HL-60 (cell line): Measurements from ENCODE around the gene SLC24A1.

Experiments used
- CTCF ChIP-seq: IDR thresholded peaks from one replicate; pipeline ENCODE4 v1.5.1; 2011; ENCODE audit warnings: low read length, control low read depth, inconsistent platforms; ENCODE audit not compliant: insufficient read depth
- GABPA ChIP-seq: IDR thresholded peaks from 2 replicates; pipeline ENCODE4 v1.6.1; 2012; ENCODE audit warnings: low read depth
- POLR2AphosphoS5 ChIP-seq: IDR thresholded peaks from 2 replicates; pipeline ENCODE4 v1.6.1; 2012; ENCODE audit warnings: low read depth
- REST ChIP-seq: IDR thresholded peaks from 2 replicates; pipeline ENCODE4 v1.6.1; 2012; ENCODE audit warnings: low read depth; ENCODE audit not compliant: insufficient replicate concordance
- SPI1 ChIP-seq: IDR thresholded peaks from 2 replicates; pipeline ENCODE4 v1.6.1; 2012; ENCODE audit warnings: low read depth, mild to moderate bottlenecking, borderline replicate concordance

GRCh38 chr15:65653341-65653740 is 31.6 kb downstream of the SLC24A1 start:
- TF ChIP-seq POLR2AphosphoS5 (no peak), CTCF (no peak), GABPA (no peak), REST (no peak), SPI1 (no peak)
